H1 (cell line): ENCODE measurements around the gene LRRC14B. TPM values are rescaled to one million over a fixed set of nuclear protein-coding genes. Genes with fewer than 3 reads are reported as not detected.

Experiments
- EZH2 ChIP-seq: fragments of 200-600 bp; sonication (generic); IDR thresholded peaks from 2 replicates; pipeline ENCODE4 v1.7.1; 2012; ENCODE audit warnings: low read depth, mild to moderate bottlenecking, moderate library complexity, low read length, inconsistent platforms; ENCODE audit not compliant: severe bottlenecking
- GTF2F1 ChIP-seq: IDR thresholded peaks from 2 replicates; pipeline ENCODE4 v1.6.1; 2012; ENCODE audit warnings: low read depth, low read length, improper control_type of control experiment, borderline replicate concordance
- POLR2A ChIP-seq, 2 experiments: IDR thresholded peaks; 1 replicate in 1 of 2; 2 replicates in 1 of 2; pipeline ENCODE4 v1.6.1; 2011; ENCODE audit warnings: low read depth in 2 of 2, low read length in 2 of 2, mild to moderate bottlenecking in 2 of 2; ENCODE audit errors: control extremely low read depth in 1 of 2
- SUZ12 ChIP-seq: fragments of 200-600 bp; sonication (generic); IDR thresholded peaks from 2 replicates; pipeline ENCODE4 v1.6.1; 2012; ENCODE audit warnings: mild to moderate bottlenecking, inconsistent platforms, low read length, moderate library complexity, mixed read lengths
- polyA plus RNA-seq, 7 experiments: library from polyadenylated mRNA; depleted of rRNA in 3 of 7; stranded (reverse) in 5 of 7; unstranded in 2 of 7; fragments of >200 nt in 5 of 7; fragments of 200-250 nt in 2 of 7; gene quantifications; 1 replicate in 5 of 7; 2 replicates in 1 of 7; 4 replicates in 1 of 7; pipeline versions ENCODE4 v1.2.1 to v1.2.3, GENCODE V29; 2011 to 2013; ENCODE audit warnings: missing spikeins in 2 of 7, mixed read lengths in 2 of 7
- total RNA-seq: library from RNA; stranded (reverse); fragmentation: NEBNext Ultra II Directional; extraction: Animal tissue kit (Norgen Biotek cat#: 25700); gene quantifications from 2 replicates; pipeline ENCODE4 v1.2.1, GENCODE V29; 2021

Gene LRRC14B
- total and polyA plus RNA-seq, 2 of the 8 experiments (the other 6 are each of a cell fraction or from before 2014, with no cell fraction given): not detected

- TF ChIP-seq EZH2 (no peak), SUZ12 (no peak), GTF2F1 (no peak), POLR2A (IDR thresholded peaks at IDR 0.05; ENCODE audit: control extremely low read depth in 1 of 2, low read depth in 2 of 2, low read length in 2 of 2) (no peak)
Observed at GRCh38 chr5:173392-174290, 17.7 kb upstream of the LRRC14B start (continued).
